Measurements from ENCODE around the gene TIMP1.

DNA sequence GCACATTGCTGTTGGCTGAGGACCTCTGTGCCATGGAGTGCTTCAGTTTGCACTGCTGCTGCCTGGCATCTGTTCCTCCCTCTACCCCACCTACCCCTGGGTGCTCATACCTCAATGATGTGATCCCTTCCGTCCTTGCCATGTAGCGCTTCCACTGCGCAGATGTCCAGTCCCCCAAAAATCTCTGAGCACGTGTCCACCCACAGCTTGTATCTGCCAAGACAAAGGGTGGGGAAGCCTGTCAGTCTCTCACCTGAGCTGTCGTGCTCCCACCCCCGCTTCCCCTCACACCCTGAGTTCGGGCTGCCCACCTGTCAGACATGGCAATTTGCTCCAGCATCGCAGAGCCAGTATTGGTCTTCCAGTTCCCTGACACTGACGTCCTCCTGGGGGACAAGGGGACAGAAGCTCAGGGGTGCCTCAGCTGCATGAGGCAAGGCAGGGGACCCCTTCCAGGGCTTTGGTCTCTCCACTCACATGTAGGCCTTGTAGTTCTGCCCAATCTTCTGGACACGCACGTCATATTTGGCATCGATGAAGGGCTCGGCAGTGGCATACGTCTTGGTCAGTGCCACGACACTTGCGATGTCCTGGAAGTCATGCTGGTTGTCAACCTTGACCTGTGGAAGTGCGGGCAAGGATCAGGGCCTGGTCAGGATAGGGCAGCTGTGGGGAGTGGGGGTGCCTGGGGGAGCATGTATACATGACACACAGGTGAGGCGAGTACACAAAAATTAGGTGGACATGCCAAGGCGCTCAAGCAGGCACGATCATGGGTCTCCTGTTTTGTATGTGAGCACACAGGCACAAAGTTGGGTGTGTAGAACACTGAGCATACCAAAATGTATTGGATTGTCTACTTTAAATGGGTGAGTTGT is 6.0 kb upstream of the TIMP1 start:
- TF ChIP-seq, protein P1, sequence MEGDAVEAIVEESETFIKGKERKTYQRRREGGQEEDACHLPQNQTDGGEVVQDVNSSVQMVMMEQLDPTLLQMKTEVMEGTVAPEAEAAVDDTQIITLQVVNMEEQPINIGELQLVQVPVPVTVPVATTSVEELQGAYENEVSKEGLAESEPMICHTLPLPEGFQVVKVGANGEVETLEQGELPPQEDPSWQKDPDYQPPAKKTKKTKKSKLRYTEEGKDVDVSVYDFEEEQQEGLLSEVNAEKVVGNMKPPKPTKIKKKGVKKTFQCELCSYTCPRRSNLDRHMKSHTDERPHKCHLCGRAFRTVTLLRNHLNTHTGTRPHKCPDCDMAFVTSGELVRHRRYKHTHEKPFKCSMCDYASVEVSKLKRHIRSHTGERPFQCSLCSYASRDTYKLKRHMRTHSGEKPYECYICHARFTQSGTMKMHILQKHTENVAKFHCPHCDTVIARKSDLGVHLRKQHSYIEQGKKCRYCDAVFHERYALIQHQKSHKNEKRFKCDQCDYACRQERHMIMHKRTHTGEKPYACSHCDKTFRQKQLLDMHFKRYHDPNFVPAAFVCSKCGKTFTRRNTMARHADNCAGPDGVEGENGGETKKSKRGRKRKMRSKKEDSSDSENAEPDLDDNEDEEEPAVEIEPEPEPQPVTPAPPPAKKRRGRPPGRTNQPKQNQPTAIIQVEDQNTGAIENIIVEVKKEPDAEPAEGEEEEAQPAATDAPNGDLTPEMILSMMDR (IDR thresholded peaks at IDR 0.05) = no peak
- TF ChIP-seq EZH2 (IDR thresholded peaks at IDR 0.05; ENCODE audit: borderline replicate concordance, insufficient read depth, low read depth, low read length, poor library complexity, severe bottlenecking) = no peak
